Central memory CD4-positive, alpha-beta T cell (primary cell): Measurements from ENCODE around the gene FMO4.
"Not testable (repeated sequence)": the region's sequence is repeated elsewhere in the genome, so short reads cannot be mapped to it uniquely, and the experiment has no call there.

Source experiments
- DNase-seq: peaks from one replicate; pipeline ENCODE4 v3.0.0; 2022

Gene FMO4

DNA sequence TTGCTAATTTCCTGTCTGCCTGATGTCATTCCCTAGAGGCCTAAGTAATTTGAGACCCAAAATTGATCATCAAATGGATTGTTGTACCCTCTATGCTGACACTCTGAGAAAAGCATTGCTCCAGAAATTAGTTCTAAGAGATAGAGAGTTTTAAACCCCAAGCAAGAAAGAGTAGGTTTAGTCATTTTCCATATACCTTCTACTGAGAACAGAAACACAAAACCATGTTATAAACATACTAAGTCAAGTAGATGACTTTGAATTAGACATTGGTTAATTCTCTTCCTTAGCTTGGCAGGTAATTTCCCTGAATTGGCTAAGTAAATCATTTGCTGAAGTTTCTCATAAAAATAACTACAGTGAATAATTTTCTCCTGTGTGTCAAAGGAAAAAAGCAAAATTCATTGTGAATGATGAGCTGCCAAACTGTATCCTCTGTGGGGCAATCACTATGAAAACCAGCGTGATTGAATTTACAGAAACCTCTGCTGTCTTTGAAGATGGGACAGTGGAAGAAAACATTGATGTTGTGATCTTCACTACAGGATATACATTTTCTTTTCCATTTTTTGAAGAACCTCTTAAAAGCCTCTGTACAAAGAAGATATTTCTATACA lies 20.1 kb downstream of the FMO4 start:
- DNase-seq = no peak

DNA sequence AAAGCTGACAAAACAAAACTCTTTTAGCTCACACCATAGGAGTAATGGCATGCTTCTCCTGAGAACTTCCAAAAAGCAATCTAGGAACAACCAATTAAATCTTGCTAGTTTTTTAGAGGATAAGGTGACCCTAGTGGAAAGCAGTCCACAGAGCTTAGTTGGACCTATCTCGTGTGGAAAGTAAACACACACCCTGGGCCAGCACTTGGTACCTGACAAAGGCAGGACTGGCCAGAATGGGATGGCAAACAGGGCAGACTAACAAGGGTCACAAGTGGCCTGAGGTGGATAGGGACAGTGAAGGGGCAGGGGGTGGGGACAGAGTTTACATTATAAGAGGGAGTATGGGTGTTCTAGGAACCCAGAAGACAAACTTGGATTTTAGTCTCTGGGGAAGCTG lies 22.0 kb downstream of the FMO4 start:
- DNase-seq = no peak

DNA sequence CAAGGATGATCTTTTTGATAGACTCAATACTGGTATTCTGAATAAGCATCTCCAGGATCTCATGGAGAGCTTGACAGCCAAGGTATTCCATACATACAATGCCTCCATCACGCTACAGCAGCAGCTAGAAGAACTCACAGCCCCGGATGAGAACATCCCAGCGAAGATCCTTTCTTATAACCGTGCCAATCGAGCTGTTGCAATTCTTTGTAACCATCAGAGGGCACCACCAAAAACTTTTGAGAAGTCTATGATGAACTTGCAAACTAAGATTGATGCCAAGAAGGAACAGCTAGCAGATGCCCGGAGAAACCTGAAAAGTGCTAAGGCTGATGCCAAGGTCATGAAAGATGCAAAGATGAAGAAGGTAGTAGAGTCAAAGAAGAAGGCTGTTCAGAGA lies 25.4 kb downstream of the FMO4 start:
- DNase-seq = not testable (repeated sequence)

DNA sequence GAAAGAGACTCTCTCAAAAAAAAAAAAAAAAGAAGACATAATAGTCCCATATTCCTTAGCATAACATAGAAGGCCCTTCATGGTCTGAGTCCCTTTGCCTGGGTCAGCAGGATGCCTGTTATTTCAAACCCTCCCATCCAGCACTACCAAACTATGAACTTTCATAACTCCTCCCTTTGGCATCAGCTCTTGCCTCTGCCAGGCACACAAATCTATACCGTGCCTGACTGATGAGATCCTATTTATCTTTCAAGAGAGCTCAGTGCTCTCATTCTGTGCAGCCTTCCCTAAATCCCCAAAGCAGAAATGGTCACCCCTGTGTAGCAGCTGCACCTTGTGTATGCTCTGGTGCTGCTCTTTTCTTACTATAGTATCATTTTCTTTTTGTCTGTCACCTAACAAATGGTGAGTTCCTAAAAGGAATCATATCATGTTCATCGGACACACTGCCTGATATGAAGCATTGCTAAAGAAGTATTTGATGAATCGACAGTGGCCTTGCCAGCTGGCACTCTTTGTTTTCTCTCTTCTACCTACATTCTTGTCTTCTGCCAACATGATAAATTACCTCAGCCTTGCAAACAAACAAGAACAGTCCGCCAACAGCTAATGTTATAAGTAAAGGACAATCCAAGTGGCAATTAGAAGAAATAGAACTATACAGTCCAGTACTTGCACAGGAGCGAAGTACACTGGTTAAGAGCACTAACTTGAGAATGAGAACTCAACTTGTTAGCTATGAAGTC lies 29.9 kb downstream of the FMO4 start:
- no peak for DNase-seq

DNA sequence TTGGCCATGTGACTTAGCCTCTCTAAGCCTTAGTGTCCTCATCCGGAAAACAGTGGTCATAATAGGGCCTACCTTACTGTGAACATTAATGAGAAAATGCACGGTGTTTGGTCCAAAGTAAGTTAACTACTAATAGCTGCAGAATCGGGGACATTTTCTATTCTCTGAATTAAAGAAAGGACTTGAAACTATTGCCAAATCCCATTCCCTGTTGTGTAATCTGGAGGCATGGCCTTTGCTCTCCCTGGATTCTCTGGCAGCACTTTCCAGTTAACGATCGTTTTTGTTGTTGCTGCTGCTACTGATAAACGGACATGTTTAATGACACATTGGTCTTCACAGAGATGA lies 30.5 kb downstream of the FMO4 start:
- no peak for DNase-seq

DNA sequence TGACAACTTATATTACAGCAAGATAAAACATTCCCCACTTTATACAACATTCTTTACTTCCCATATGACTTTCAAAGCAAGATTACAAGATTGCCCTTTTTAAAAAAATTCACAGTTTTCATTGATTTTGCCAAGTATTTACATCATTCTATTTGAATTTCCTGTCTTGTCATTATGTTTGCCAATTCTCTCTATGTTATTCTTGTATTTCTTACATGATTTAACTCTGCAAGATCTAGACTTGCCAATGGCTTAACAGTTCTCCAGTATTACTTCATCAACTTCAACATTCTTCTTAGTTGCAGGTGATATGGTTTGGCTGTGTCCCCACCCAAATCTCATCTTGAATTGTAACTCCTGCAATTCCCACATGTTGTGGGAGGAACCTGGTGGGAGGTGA lies 31.6 kb downstream of the FMO4 start:
- DNase-seq = no peak

DNA sequence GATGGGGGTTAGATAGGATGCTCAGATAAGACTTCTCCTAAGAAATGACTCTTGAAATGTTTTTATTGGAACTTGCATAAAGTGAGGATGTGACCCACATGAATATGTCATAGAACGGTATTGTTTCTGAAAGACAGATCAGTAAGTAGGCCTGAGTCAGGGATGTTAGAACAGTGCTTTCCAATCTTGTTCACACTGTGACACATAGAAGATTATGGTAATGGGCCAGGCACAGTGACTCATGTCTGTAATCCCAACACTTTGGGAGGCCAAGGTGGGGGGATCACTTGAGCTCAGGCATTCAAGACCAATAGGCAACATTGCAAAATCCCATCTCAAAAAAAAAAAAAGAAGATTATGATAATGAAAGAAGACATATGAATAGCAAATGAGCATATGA lies 32.9 kb downstream of the FMO4 start:
- no peak for DNase-seq

DNA sequence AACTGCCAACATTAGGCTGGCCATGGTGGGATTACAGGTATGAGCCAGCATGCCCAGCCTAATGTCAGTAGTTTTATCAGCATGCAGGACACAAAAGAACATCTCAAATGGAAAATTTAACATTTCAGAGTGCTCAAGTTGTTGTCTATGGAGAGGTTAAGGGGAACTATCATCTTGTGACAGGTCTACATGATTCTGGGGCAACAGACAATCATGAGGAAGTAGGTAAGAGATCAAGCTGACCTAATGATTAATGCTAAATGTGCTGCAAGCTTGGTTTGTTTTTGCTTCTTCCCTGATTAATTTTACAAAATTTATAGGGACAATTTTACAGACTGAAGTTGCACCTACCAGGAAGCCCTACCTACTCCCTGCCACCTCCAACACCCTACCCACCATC lies 36.6 kb downstream of the FMO4 start:
- no peak for DNase-seq

DNA sequence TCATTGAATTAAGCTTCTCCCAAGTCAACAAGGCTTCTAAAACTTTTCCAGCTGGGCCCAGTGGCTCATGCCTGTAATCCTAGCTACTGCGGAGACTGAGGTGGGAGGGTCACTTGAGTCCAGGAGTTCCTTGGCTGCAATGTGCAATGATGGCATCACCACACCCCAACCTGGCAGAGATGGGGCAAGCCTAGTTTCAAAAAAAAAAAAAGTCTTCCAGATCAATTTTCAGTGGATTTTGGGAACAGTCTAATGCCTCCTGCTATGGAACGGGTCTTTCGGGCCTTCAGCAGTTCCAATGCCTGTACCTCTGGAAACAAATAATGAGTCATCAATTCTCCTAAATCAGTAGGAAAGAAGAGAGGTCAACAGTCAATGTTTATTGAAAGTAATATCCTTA lies 38.0 kb downstream of the FMO4 start:
- DNase-seq = no peak

DNA sequence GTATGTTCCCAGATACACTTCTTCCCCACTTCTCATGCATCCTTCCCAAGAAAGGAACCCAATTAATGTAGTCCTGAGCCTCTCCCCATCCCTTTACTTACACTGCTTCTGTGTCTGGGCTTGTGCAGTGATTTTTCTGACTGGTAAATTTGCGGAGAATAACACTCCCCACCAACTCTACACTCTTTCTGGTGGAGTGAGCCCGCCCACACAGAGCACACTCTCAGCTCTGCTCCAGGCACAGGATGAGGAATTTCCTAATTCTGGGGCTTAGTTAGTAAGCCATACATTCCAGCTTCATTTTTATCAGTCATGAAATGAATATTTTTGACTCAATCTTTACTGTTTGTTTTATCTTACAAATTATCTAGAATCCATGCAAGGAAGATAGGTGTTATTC lies 38.6 kb downstream of the FMO4 start:
- no peak for DNase-seq

DNA sequence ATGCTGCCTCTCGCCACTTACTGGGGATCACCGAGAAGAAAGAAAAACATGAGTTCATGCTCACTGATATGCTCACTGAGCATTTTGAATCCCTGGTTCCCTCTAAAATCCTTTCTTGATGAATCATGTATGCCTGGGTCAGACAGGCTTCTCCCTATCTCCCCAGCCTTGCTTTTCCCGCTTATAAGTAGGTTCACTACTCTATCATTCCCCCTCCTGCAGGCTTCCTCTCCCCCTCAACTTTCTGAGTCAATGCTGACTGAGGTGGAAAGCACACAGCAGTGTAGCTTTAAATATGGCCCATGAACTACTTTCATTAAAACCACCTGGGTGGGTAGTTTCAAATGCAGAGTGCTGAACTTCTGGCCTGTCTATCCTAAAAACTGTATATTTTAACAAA lies 41.7 kb downstream of the FMO4 start:
- no peak for DNase-seq

DNA sequence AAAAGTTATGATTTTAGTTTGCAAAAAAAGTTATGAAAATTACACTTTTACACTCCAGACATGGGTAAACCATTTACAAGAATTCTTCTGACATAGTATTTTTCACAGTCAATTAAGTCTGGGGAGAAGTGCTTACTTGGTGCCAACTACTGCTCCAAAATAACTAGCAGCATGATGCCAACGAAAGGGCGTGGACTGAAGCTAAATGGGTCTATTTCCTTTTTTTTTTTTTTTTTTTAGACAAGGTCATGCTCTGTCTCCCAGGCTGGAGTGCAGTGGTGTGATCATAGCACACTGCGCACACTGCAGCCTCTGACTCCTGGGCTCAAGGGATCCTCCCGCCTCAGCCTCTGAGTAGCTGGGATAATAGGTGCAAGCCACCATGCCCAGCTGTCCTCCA lies 43.2 kb downstream of the FMO4 start:
- DNase-seq = no peak

DNA sequence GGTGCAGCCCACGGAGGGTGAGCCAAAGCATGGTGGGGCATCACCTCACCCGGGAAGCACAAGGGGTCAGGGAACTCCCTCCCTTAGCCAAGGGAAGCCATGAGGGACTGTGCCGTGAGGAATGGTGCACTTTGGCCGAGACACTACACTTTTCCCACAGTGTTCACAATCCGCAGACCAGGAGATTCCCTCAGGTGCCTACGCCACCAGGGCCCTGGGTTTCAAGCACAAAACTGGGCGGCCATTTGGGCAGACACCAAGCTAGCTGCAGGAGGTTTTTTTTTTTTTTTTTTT lies 45.3 kb downstream of the FMO4 start:
- not testable (repeated sequence) for DNase-seq

DNA sequence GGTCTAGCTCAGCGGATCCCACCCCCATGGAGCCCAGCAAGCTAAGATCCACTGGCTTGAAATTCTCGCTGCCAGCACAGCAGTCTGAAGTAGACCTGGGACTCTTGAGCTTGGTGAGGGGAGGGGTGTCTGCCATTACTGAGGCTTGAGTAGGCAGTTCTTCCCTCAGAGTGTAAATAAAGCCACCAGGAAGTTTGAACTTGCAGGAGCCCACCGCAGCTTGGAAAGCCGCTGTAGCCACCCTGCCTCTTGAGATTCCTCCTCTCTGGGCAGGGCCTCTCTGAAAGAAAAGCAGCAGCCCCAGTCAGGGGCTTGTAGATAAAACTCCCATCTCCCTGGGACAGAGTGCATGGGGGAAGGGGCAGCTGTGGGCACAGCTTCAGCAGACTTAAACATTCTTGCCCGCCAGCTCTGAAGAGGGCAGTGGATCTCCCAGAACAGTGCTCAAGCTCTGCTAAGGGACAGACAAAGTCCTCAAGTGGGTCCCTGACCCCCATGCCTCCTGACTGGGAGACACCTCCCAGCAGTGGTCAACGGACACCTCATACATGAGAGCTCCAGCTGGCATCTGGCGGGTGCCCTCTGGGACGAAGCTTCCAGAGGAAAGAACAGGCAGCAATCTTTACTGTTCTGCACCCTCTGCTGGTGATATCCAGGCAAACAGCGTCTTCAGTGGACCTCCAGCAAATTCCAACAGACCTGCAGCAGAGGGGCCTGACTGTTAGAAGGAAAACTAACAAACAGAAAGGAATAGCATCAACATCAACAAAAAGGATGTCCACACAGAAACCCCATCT lies 45.9 kb downstream of the FMO4 start:
- not testable (repeated sequence) for DNase-seq

DNA sequence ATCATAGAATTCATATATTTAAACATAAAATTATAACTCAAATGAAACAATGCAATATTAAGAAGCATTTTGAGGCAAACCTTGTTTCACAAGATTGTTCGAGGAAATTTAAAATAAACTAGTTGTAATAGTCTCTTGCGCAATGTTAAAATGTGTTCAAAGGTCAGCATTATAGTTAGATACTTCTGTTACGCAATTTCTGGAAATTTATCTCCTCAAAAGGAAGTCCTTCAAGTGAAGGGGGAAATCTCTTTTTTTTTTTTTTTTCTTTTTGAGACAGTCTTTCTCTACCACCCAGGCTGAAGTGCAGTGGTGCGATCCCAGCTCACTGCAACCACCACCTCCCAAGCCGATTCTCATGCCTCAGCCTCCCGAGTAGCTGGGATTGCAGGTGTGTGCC lies 52.1 kb downstream of the FMO4 start:
- DNase-seq = no peak

DNA sequence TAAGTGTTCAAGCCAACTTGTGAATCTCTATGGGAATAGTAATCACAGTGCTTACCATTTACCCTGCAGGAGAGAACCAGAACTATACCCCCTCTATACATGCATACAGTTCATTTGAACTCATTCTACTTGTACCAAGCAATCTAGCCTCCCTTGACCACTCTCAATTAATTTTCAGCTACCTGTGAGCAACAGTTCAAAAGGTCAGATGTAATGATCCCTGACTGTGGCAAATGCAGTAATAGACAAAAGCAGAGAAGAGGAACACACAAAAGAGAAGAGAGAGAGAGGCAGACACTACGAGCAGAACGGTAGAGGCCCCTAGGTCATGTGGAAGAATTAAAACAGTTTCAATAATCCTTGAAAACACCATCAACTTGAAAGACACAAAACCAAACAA lies 52.8 kb downstream of the FMO4 start:
- DNase-seq = no peak

DNA sequence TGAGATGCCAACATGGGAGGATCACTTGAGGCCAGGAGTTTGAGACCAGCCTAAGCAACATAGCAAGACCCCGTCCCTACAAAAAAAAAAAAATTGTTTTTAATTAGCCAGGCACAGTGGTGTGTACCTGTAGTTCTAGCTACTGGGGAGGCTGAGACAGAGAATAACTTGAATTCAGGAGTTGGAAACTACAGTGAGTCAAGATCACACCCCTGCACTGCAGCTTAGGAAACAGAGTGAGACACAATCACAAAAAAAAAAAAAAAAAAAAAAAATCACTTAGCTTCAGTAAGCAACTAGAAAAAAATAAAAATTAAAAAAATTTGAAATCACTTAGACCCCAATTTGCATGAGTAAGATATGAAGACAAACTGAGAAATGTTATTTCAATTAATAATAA lies 53.5 kb downstream of the FMO4 start:
- DNase-seq = no peak

DNA sequence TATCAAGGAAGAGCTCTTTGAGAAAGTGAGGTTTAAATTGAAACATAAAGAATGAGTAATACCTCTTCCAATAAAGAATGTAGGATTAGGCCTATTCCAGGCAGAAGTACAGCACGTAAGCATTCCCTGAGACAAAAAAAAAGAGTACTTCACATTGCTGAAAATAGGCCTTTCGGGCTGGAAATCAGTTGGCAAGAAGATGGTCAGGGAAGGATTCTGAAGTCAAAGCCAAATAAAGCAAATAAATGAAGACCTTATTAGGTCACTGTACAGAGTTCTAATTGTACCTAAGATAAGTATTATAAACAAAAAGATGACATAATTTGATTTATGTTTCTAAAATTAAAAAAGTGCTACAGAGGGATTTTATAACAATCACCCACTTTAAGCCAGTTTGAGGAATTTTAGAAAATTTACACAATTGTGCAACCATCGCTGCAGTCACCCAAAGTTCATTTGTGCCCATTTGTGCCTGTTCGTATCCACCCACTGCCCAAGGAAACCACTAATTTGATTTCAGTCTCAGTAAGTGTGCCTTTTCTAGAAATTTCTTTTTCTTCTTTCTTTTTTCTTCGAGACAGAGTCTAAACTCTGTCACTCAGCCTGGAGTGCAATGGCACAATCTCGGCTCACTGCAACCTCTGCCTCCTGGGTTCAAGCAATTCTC lies 58.6 kb downstream of the FMO4 start:
- DNase-seq = no peak

DNA sequence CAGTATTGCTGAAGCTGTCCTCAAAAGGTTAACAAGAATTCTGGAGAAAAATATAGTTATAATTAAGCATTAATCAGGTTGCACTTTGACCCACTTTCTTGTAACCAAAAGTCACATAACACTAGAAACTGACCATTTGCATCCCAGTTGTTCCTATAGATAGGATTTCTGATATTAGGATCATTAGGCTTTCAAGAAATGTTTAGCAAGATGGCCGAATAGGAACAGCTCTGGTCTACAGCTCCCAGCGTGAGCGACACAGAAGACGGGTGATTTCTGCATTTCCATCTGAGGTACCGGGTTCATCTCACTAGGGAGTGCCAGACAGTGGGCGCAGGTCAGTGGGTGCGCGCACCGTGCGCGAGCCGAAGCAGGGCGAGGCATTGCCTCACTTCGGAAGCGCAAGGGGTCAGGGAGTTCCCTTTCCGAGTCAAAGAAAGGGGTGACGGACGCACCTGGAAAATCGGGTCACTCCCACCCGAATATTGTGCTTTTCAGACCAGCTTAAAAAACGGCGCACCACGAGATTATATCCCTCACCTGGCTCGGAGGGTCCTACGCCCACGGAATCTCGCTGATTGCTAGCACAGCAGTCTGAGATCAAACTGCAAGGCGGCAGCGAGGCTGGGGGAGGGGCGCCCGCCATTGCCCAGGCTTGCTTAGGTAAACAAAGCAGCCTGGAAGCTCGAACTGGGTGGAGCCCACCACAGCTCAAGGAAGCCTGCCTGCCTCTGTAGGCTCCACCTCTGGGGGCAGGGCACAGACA lies 59.6 kb downstream of the FMO4 start:
- DNase-seq = not testable (repeated sequence)

DNA sequence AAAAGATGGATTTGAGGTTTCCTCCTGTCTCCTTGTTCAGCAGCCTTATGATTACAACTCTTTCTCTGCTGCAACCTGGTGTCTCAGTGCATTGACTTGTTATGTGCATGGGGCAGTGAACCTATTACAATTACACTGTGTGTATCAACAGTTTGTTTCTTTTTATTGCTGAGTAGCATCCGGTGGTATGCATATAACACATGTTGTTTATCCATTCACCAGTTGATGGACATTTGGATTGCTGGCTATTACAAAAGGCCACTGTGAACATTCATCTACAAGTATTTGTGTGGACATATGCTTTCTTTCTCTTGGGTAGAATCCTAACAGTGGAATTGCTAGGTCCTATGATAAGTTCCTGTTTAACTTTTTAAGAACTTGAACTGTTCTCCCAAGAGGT lies 65.9 kb downstream of the FMO4 start:
- DNase-seq = no peak

DNA sequence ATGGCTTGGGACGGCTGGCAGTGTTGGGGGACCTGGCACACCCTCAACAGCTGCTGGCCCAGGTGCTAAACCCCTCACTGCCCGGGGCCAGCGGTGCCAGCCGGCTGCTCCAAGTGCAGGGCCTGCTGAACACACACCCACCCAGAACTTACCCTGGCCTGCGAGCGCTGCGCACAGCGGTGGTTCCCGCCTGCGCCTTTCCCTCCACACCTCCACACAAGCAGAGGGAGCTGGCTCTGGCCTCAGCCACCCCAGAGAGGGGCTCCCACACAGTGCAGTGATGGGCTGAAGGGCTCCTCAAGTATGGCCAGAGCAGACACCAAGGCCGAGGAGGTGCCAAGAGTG lies 67.9 kb downstream of the FMO4 start:
- DNase-seq = no peak

DNA sequence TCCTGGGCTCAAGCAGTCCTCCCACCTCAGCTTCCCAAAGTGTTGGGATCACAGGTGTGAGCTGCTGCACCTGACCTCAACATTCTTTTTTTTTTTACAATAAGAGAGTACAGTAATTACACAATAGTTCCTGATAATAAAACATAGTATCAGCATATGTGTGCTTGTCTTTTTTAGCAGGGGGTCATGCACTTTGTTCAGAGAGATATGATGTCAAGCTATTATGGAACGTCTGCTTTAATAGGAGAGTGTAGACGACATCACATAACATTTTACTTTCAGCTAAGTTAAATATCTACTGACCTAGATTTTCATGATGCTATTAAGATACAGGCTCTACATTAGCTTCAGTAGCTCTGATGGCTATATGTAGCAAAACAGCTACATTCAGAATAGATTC lies 70.5 kb downstream of the FMO4 start:
- DNase-seq = no peak

DNA sequence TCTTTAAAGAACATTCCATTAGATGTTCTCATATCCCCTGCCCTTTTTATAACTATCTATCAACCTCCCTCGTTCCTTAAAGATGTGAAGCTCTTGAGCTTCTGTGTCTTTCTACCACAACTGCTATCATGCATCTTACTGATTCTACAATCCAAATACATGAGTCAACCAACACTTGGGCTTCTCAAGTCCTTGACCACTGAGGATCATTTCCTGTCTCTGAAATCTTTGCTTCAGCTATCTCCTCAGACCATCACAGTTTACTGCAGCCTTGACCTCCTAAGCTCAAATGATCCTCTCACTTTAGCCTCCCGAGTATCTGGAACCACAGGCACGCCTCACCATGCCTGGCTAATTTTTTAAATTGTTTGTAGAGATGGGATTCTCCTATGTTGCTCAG lies 75.2 kb downstream of the FMO4 start:
- no peak for DNase-seq
